Cerebellar cortex (tissue), 1 donor: Measurements from ENCODE around the gene PRODH2.
"Not testable (repeated sequence)": the region's sequence is repeated elsewhere in the genome, so short reads cannot be mapped to it uniquely, and the experiment has no call there.

Source experiments
- DNase-seq: peaks from one replicate; pipeline ENCODE4 v3.0.0-alpha.2; 2015; ENCODE audit warnings: low spot score

PRODH2 gene

GRCh38 chr19:35796645-35797542, 15.8 kb downstream of the PRODH2 start:
- no peak for DNase-seq

GRCh38 chr19:35795564-35795963, 17.1 kb downstream of the PRODH2 start:
- DNase-seq: not testable (repeated sequence)

- DNase-seq: no peak
Measured at GRCh38 chr19:35793381-35794165, 19.1 kb downstream of the PRODH2 start.

GRCh38 chr19:35792888-35793287, 19.8 kb downstream of the PRODH2 start:
- DNase-seq: no peak

- DNase-seq: no peak
Measured at GRCh38 chr19:35792312-35792711, 20.3 kb downstream of the PRODH2 start.

GRCh38 chr19:35791814-35792279, 20.8 kb downstream of the PRODH2 start:
- no peak for DNase-seq

GRCh38 chr19:35790981-35791813, 21.4 kb downstream of the PRODH2 start:
- DNase-seq: peak; percentile 58

- DNase-seq: no peak
Measured at GRCh38 chr19:35789978-35790944, 22.4 kb downstream of the PRODH2 start.

GRCh38 chr19:35789195-35789977, 23.3 kb downstream of the PRODH2 start:
- DNase-seq: no peak

- no peak for DNase-seq
Measured at GRCh38 chr19:35788205-35788960, 24.3 kb downstream of the PRODH2 start.

- DNase-seq: no peak
Measured at GRCh38 chr19:35787227-35787799, 25.3 kb downstream of the PRODH2 start.

- no peak for DNase-seq
Measured at GRCh38 chr19:35786299-35787160, 26.1 kb downstream of the PRODH2 start.

- DNase-seq: no peak
Measured at GRCh38 chr19:35785339-35785627, 27.4 kb downstream of the PRODH2 start.

GRCh38 chr19:35784503-35785338, 27.9 kb downstream of the PRODH2 start:
- no peak for DNase-seq

- no peak for DNase-seq
Measured at GRCh38 chr19:35783469-35784434, 28.9 kb downstream of the PRODH2 start.

- no peak for DNase-seq
Measured at GRCh38 chr19:35782589-35782988, 30.1 kb downstream of the PRODH2 start.
